Measurements from ENCODE around the gene ADORA1. TPM values are rescaled to one million over a fixed set of nuclear protein-coding genes. Genes with fewer than 3 reads are reported as not detected.

ADORA1 gene
- total RNA-seq, 1 donor from 2014 or later, result 7.0 TPM

DNA sequence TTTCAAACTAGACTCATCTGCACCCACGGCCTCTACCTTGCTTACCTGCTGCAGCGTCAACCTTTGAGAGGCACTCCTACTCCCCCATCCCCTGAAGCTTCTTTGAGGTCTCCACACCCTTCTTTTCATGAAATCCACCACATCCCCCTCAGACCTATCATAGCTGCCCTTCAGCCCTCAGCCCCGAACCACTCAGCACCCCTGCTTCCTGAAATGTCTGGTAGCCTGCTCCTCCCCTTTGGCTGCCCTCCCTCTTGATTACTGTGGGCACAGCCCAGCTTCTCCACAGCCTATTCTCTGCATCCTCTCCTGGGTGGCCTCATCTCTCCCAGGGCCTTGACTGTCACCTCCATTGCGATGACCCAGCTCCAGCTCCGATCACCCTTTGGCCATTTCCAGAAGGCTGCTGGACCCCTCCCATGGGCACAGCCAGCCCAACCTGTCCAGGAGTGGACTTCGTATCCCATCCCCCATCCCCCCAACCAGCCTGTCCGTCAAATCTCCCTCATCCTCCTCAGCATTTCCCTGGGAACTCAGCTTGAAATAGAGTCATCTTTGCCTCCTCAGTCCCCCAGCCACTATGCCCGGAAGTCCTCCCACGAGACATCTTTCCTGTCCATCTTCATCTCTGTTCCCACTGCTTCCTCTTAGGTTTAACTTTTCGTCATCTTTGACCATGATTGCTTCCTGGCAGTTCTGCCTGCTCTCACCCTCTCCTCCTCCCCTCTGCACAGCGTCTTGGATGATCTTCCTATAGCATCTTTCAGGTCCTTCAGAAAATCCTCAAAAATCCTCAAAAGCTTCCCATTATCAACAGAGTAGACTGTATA lies 6.1 kb upstream of the ADORA1 start:
- DNase-seq (ENCODE audit: low read depth), result no peak
- Histone ChIP-seq H3K36me3 (ENCODE audit: control insufficient read depth, insufficient read depth, low read length) (no peaks in the 10 kb centered on the region), H3K4me3 (ENCODE audit: low read depth, low read length) (no peak overlapping the region), H3K27me3 (ENCODE audit: control insufficient read depth, insufficient read depth, low read length) (peaks cover 6% of the 10 kb centered on the region)
- TF ChIP-seq, protein P1, sequence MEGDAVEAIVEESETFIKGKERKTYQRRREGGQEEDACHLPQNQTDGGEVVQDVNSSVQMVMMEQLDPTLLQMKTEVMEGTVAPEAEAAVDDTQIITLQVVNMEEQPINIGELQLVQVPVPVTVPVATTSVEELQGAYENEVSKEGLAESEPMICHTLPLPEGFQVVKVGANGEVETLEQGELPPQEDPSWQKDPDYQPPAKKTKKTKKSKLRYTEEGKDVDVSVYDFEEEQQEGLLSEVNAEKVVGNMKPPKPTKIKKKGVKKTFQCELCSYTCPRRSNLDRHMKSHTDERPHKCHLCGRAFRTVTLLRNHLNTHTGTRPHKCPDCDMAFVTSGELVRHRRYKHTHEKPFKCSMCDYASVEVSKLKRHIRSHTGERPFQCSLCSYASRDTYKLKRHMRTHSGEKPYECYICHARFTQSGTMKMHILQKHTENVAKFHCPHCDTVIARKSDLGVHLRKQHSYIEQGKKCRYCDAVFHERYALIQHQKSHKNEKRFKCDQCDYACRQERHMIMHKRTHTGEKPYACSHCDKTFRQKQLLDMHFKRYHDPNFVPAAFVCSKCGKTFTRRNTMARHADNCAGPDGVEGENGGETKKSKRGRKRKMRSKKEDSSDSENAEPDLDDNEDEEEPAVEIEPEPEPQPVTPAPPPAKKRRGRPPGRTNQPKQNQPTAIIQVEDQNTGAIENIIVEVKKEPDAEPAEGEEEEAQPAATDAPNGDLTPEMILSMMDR (IDR thresholded peaks at IDR 0.05; ENCODE audit: insufficient read depth, low read length, poor library complexity, severe bottlenecking), result no peak

DNA sequence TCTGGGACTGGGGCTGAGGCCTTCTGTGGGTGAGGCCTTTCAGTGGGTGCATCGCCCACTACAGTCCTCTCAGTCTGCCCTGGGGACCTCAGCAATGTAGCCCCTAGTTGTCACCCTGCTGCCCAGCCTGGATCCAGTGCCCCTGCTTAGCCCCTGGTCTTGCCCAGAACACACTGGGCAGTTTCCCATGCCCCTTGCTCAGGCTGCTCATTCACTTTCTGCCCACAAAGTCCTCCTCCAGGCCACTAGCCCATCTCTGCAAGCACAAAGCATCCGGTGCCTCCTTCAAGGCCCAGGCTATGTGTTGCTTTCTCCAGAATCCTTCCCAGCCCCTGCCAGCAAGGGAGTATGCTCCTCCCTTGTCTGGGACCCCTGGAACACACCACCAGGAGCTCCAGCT lies 5.4 kb upstream of the ADORA1 start:
- Histone ChIP-seq H3K36me3 (ENCODE audit: control insufficient read depth, insufficient read depth, low read length) (no peaks in the 10 kb centered on the region), H3K27me3 (ENCODE audit: control insufficient read depth, insufficient read depth, low read length) (peaks cover 5% of the 10 kb centered on the region), H3K4me3 (ENCODE audit: low read depth, low read length) (no peak overlapping the region)
- TF ChIP-seq, protein P1 (IDR thresholded peaks at IDR 0.05; ENCODE audit: insufficient read depth, low read length, poor library complexity, severe bottlenecking), result no peak
- no peak for DNase-seq (ENCODE audit: low read depth)

DNA sequence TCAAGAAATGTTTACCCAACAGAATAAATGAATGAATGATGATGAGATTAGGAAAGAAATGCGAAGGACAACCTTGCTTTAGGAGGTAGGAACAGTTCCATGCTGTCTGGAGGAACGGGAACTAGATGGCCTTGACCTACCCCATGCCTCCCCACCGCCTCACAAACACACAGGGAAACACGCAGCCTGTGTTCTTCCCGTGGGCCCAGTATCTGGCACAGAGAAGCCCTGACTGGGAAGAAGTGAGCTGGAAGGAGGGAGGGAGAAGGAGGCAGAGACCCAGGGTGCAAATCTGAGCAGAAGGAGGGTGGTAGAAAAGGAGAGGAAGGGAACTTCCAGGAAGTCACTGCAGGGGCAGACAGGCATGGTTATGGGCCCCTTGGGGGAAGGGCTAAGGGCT lies 3.5 kb upstream of the ADORA1 start:
- TF ChIP-seq, protein P1 (IDR thresholded peaks at IDR 0.05; ENCODE audit: insufficient read depth, low read length, poor library complexity, severe bottlenecking), result no peak

DNA sequence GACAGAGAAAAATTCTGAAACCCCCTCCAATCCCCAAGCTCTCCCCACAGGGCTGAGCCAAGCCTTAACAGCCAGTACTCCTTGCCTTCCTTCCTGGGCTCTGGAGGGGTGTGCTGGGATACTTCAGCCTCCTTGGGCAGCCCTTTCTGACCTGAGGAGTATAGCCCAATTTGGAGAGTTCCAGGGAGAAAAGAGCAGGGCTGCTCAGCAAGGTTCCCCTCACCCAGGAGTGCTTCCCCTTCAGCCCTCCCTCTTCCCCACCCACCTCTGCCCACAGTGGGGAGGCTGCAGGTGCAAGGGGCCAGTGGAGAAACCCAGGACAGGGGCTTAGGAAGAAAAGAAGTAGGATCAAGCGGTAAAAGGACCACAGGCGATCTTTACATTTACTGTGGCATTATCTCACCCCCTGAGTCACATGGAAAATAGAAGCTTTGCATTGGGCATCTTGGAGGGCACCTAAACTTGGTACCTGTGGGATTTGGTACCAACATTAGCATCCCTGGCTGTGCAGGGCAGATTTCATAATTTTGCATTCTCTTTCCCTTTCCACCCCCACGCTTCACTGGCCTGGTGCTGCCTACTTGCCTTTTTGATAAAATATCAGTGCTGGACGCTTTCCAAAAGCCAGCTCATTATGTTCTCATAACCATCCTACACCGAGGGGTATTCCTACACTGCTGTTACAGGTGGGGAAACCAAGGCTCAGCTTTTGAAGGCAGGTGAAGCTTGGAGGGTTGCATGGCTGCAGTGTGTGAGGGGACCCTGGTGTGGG lies 2.8 kb upstream of the ADORA1 start:
- DNase-seq (ENCODE audit: low read depth), result no peak
- TF ChIP-seq, protein P1 (IDR thresholded peaks at IDR 0.05; ENCODE audit: insufficient read depth, low read length, poor library complexity, severe bottlenecking), result no peak
- H3K27me3 ChIP-seq (ENCODE audit: control insufficient read depth, insufficient read depth, low read length), result no peaks in the 10 kb centered on the region
- H3K4me3 ChIP-seq (ENCODE audit: low read depth, low read length), result no peak overlapping the region
- no peaks in the 10 kb centered on the region for H3K36me3 ChIP-seq (ENCODE audit: control insufficient read depth, insufficient read depth, low read length)

More for the DNA sequence above, 3.5 kb upstream of the ADORA1 start:
- DNase-seq (ENCODE audit: low read depth), result no peak
- no peak overlapping the region for H3K4me3 ChIP-seq (ENCODE audit: low read depth, low read length)
- no peaks in the 10 kb centered on the region for H3K27me3 ChIP-seq (ENCODE audit: control insufficient read depth, insufficient read depth, low read length)
- no peaks in the 10 kb centered on the region for H3K36me3 ChIP-seq (ENCODE audit: control insufficient read depth, insufficient read depth, low read length)

DNA sequence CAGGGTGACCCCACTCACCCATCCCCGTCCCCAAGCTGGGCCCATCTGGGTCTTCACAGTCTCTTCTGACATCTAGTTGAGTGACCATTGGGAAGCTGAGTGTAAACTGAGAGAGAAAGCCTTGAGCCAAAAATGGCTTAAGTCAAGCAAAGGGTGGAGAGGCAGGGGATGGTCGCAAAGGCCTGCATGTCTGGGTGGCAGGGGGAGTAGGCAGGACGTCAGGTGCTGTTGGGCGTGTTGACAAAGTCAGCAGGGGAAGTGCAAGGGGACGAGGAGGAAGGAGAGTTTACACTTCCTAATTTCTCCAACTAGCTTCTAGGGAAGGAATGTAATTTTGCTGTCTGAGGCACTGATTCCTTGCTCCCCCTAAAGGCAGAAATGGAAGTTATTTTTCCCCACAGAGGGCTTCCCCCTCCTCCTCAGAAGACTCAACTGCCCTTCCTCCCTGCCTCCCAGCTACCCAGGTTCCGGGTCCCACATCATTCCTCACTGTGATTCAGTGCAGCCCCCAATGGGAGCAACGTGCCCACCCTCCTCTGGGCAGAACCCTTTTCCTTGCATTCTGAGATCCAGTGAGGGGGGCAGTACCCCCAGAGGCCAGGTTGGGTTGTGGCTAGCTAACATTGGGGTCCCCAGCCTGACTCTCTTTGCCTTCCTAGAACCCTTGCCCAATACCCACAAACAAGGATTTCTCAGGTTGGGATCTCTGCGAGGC lies 1.2 kb upstream of the ADORA1 start:
- H3K4me3 ChIP-seq (ENCODE audit: low read depth, low read length), result no peak overlapping the region
- TF ChIP-seq, protein P1 (IDR thresholded peaks at IDR 0.05; ENCODE audit: insufficient read depth, low read length, poor library complexity, severe bottlenecking), result peak; percentile 71
- H3K27me3 ChIP-seq (ENCODE audit: control insufficient read depth, insufficient read depth, low read length), result no peaks in the 10 kb centered on the region
- no peak for DNase-seq (ENCODE audit: low read depth)
- H3K36me3 ChIP-seq (ENCODE audit: control insufficient read depth, insufficient read depth, low read length), result no peaks in the 10 kb centered on the region

Data from kidney epithelial cell (primary cell).